Stimulated activated CD4-positive, alpha-beta T cell treated with anti-CD3 and anti-CD28 coated beads, TNF-alpha, amount 100 ng/mL, for 4 hours (primary cell): ENCODE measurements around the gene STARD3.

Source experiments
- DNase-seq, 3 experiments: peaks; one replicate each; pipeline ENCODE4 v3.0.0-alpha.2; 2020; ENCODE audit warnings: low read depth in 3 of 3

STARD3 gene

DNA sequence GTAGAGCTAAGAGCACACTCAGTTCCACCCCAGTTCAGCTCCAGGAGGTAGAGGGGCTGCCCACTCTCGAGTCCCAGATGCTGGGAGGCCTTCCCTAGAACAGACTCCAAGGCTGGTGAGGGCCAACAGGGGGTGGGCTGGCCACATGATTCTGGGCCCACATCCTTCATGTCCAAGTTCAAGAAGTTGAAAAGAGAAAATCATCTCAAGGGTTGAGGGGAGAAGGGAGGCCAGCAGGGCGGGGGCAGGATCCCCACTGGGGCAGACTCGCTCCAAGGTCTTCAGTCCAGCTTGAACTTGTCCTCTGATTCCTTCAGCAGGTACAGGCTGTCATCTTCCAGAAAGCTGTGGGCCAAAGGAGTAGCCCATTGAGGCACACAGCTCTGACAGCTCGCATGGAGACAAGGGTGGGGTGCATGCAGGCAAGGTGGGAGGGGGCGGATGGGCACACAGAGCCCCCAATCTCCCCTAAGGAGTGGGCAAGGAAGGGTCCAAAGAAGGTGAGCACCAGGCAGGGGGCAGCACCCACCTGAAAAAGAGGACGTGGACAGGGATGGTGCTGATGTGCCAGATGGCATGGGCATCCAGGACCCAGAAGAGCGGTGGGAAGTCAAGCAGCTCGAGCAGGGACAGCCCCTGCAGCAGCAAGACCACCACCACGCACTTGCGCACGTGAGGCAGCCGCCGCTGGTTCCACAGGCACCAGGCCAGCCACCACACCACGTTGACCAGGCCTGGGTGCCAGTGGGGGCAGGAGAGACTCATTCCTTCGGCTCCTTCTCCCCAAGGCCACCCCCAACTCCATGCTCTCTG, 35.8 kb downstream of the STARD3 start:
- no peak for DNase-seq

DNA sequence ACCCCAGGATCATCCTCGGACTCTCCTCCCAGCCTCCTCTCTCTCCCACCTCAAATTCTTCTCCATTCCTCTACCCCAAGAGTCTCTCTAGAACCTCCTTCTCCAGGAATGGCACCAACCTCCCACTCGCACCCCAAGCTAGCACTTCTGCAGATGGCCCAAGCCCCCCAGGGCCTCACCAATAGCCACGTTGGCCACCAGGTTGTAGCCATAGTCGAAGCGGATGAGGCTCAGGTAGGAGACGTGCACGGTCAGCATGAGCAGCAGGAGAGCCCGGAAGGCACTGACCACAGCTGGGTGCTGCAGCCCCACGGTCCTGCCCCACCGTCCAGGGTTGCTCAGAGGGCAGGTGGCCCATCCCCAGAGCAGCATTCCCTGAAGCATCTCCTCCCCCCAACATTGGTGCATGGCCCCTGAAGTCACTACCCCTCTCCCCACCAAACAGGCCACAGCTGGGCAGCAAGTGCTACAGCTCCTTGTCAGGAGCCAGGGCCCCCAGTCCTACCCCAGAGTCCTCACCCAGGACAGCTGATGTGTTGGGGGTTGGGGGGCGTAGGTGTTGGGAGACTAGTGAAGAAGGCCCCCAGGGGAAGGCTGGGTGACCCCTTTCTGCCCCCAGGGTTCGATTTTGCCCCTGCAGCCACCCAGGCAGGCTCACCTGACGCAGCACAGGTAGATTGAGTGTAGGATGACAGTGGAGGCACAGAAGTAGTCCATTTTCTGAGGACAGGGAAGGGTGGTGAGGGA, 36.6 kb downstream of the STARD3 start:
- no peak for DNase-seq

DNA sequence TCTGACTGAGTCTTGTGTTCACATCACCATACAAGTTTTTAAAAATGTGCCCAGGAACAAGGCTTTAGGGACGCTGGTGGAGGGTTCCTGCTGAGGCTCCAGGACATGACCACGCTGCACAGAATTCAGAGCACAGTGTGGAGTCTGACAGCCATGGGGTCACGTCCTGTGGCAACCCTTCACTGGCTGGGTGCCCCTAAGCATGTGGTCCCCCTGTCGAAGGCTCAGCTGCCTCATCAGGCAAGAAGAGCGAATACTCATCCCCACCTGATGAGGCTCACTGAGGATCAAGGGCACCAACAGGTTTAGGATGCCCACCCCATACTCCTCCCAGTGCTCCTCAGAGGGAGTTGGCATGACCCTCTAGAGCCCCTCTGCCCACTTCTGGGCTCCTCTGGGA, 37.2 kb downstream of the STARD3 start:
- DNase-seq: no peak

- DNase-seq: no peak
Measured at GRCh38 chr17:39674702-39675389, 37.9 kb downstream of the STARD3 start.

- DNase-seq: no peak
Measured at GRCh38 chr17:39675390-39676082, 38.6 kb downstream of the STARD3 start.

GRCh38 chr17:39676198-39676819, 39.4 kb downstream of the STARD3 start:
- DNase-seq: no peak

DNA sequence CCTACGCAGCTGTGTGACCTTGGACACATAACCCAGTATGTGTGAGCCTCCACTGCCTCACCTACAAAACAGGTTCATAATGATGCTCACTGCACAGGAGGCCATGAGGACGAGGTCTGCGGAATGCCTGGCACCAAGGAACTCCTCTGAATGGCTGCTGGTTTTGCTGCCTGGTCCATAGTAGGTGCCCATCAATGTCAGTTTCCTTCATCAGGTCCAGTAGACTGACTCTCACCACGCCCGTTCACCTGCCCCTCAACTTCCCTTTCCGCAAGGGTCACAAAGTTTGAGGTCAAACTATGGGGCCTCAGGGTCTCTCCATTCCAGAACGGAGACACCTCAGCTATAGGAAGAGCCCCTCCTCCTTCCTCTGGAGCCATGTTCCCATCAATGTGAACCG, 40.1 kb downstream of the STARD3 start:
- DNase-seq: no peak

GRCh38 chr17:39677542-39678339, 40.8 kb downstream of the STARD3 start:
- DNase-seq: no peak

- DNase-seq: no peak
Measured at GRCh38 chr17:39678340-39679116, 41.6 kb downstream of the STARD3 start.

DNA sequence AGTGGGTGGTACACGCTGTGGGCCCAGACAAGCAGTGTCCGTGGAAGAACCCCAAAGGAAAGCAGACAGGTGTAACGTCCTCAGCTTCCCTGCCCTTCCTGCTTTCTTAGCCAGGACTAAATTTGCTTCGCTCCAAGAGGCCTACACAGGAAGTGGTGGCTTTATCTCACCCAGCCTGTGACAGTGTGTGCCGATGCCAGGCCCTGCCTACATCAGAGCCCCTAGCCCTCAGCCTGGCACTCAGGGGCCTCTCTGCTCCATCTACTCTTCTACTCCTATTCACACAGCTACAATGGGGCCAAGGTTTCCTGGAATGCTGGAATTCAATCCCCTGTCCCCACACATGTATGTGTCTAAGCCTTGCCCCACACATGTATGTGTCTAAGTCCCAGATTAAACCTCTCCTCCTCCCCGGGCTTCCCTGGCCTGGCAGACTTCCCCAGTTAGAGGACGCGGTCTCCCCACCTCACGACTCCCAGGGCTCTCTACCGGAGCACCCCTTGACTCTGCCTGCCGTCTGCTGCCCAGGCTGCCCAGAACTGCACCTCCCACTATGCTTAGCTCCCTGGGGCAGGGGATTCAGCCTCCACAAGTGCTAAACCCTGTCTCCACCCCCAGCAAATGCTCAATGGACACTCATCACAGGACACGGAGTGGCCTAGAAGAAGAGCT, 42.7 kb downstream of the STARD3 start:
- no peak for DNase-seq

DNA sequence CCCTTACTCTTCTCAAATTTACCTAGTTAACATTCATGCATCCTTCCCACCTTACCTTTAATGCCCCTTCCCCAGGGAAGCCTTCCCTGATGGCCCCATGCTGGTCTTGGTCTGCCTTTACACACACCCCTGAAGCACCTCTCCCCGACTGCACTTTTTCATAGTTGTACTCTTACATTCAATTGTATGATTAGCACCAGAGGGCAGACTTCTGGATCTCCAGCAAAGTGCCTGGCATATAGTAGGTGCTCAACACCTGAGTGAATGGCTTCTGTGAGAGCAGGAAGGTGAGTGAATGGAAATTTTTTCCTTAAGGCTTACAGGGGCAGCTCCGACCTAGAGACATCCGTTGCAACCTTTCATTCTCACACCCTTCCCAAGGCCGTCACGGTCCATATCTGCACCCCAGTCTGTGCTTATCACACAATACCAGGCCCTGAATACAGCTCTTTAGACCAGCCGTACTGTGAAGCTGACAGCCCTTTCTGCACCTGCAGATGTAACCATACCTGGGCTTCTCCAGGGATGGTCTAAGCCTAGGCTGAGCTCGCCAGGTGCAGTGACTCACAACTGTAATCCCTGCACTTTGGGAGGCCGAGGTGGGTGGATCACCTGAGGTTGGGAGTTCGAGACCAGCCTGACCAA, 46.5 kb downstream of the STARD3 start:
- DNase-seq: no peak

GRCh38 chr17:39684369-39685192, 47.6 kb downstream of the STARD3 start:
- DNase-seq: no peak

- DNase-seq: no peak
Measured at GRCh38 chr17:39687101-39687545, 50.2 kb downstream of the STARD3 start.

- peak; percentile 74 to 79 (median 75) for DNase-seq
Measured at GRCh38 chr17:39687546-39688474, 50.9 kb downstream of the STARD3 start, which contains the start of gene PGAP3. Gene PGAP3, minus strand, starts transcription at chr17:39688057. Its CDS starts 43 bp downstream, at chr17:39688014.

GRCh38 chr17:39688475-39688835, 51.5 kb downstream of the STARD3 start:
- no peak for DNase-seq

- DNase-seq: no peak
Measured at GRCh38 chr17:39688945-39689344, 52.0 kb downstream of the STARD3 start.

GRCh38 chr17:39694593-39694992, 57.6 kb downstream of the STARD3 start:
- DNase-seq: no peak
